Stimulated activated CD4-positive, alpha-beta T cell treated with anti-CD3 and anti-CD28 coated beads, Interleukin-12 subunit alpha, Interleukin-12 subunit beta, amount 100 ng/mL, for 48 hours (primary cell): ENCODE measurements around the gene PTPMT1.
A peak's percentile ranks its signal among the peaks of the same experiment; 100 is the strongest.

Source experiments
- DNase-seq, 3 donors: peaks; one replicate each; pipeline ENCODE4 v3.0.0-alpha.2; 2020; ENCODE audit warnings: low read depth in 2 of 3, low spot score in 1 of 3

The PTPMT1 gene

GRCh38 chr11:47578524-47579494, 13.4 kb downstream of the PTPMT1 start, which contains the start of the genes KBTBD4 and NDUFS3:
KBTBD4 (minus strand) TSS chr11:47578970; CDS start chr11:47578951, 19 bp downstream.
NDUFS3 (plus strand) TSS chr11:47579074; CDS start chr11:47579092, 18 bp downstream.
- DNase-seq, result peak; percentile 82 to 91 (median 85)

- no peak for DNase-seq
Observed at GRCh38 chr11:47583844-47584243, 18.4 kb downstream of the PTPMT1 start.

- DNase-seq, result no peak
Observed at GRCh38 chr11:47586098-47586855, 20.9 kb downstream of the PTPMT1 start, which contains the start of gene FAM180B. FAM180B (plus strand) TSS chr11:47586678; CDS start chr11:47586769, 91 bp downstream.

- DNase-seq, result no peak
Observed at GRCh38 chr11:47587039-47587716, 21.8 kb downstream of the PTPMT1 start.

GRCh38 chr11:47587723-47588326, 22.4 kb downstream of the PTPMT1 start:
- no peak for DNase-seq

- no peak for DNase-seq
Observed at GRCh38 chr11:47589118-47589517, 23.7 kb downstream of the PTPMT1 start.

GRCh38 chr11:47589584-47589976, 24.2 kb downstream of the PTPMT1 start:
- DNase-seq, result no peak

- no peak for DNase-seq
Observed at GRCh38 chr11:47589977-47590861, 24.8 kb downstream of the PTPMT1 start.

- no peak for DNase-seq
Observed at GRCh38 chr11:47591764-47592163, 26.4 kb downstream of the PTPMT1 start.

GRCh38 chr11:47592251-47592650, 26.9 kb downstream of the PTPMT1 start:
- no peak for DNase-seq

- no peak for DNase-seq
Observed at GRCh38 chr11:47592970-47593369, 27.6 kb downstream of the PTPMT1 start.

- DNase-seq, result no peak
Observed at GRCh38 chr11:47593492-47593933, 28.1 kb downstream of the PTPMT1 start.

GRCh38 chr11:47593934-47594855, 28.8 kb downstream of the PTPMT1 start, which contains the start of gene C1QTNF4:
C1QTNF4 (minus strand) TSS chr11:47594411; CDS start chr11:47590810, 3,601 bp downstream.
- no peak for DNase-seq

GRCh38 chr11:47595029-47595428, 29.6 kb downstream of the PTPMT1 start:
- no peak for DNase-seq

GRCh38 chr11:47595967-47596366, 30.6 kb downstream of the PTPMT1 start:
- DNase-seq, result no peak

- DNase-seq, result no peak
Observed at GRCh38 chr11:47599902-47600301, 34.5 kb downstream of the PTPMT1 start.

- no peak for DNase-seq
Observed at GRCh38 chr11:47603295-47603694, 37.9 kb downstream of the PTPMT1 start.

- no peak for DNase-seq
Observed at GRCh38 chr11:47605921-47606320, 40.5 kb downstream of the PTPMT1 start.
